Small intestine (tissue), 7 donors: ENCODE results near the gene ANKRD29. TPM values are rescaled to one million over a fixed set of nuclear protein-coding genes. Genes with fewer than 3 reads are reported as not detected.
A peak's percentile ranks its signal among the peaks of the same experiment; 100 is the strongest.

Experiments
- DNase-seq, 2 donors: peaks; one replicate each; pipeline versions ENCODE4 v3.0.0 to v3.0.0-alpha.2; 2013
- FAIRE-seq: peaks from 2 replicates; lab custom pipeline; 2012; peaks lifted over from hg19 to GRCh38; lab: Jason Lieb, UNC
- H3K27ac ChIP-seq, 3 donors: one replicate each; pipeline ENCODE4 v1.5.1; 2013; ENCODE audit warnings: low read length in 2 of 3, mild to moderate bottlenecking in 2 of 3, control low read depth in 1 of 3, inconsistent platforms in 1 of 3, low read depth in 1 of 3, moderate library complexity in 1 of 3
- H3K27me3 ChIP-seq, 3 donors: one replicate each; pipeline ENCODE4 v1.6.1; 2013; ENCODE audit warnings: low read length in 3 of 3, inconsistent platforms in 1 of 3; ENCODE audit not compliant: control insufficient read depth in 3 of 3, insufficient read depth in 3 of 3
- H3K36me3 ChIP-seq, 3 donors: one replicate each; pipeline ENCODE4 v1.6.1; 2013; ENCODE audit warnings: low read length in 3 of 3, inconsistent platforms in 1 of 3, low read depth in 1 of 3, mild to moderate bottlenecking in 1 of 3, moderate library complexity in 1 of 3; ENCODE audit not compliant: control insufficient read depth in 3 of 3, insufficient read depth in 2 of 3
- H3K4me1 ChIP-seq, 3 donors: one replicate each; pipeline ENCODE4 v1.6.1; 2013; ENCODE audit warnings: low read length in 2 of 3, inconsistent platforms in 1 of 3, low read depth in 1 of 3, mild to moderate bottlenecking in 1 of 3, moderate library complexity in 1 of 3; ENCODE audit not compliant: control insufficient read depth in 3 of 3, insufficient read depth in 2 of 3
- H3K4me3 ChIP-seq, 3 donors: one replicate each; pipeline ENCODE4 v1.5.1; 2013; ENCODE audit warnings: low read length in 3 of 3, control low read depth in 1 of 3, inconsistent platforms in 1 of 3, low read depth in 1 of 3, mild to moderate bottlenecking in 1 of 3, moderate library complexity in 1 of 3
- H3K9me3 ChIP-seq, 2 donors: one replicate each; pipeline ENCODE4 v1.6.1; 2013; ENCODE audit warnings: low read depth in 1 of 2, low read length in 1 of 2; ENCODE audit not compliant: control insufficient read depth in 2 of 2, insufficient read depth in 1 of 2
- WGBS, 3 donors: extraction: QIAGEN DNeasy Blood & Tissue Kit; methylation state at CpG; one replicate each; pipeline ENCODE4 v1.1.7; 2013; 5-methylcytosine and 5-hydroxymethylcytosine counted together
- polyA plus RNA-seq, 4 donors: library from polyadenylated mRNA; stranded (reverse) in 3 of 4; unstranded in 1 of 4; fragments of 200-250 nt in 3 of 4; fragments of 120-200 nt in 1 of 4; gene quantifications; one replicate each; pipeline versions ENCODE4 v1.2.1 to v1.2.3, GENCODE V29; 2013
- donor health status: healthy with polysubstance abuse.
- donor health status: control.
- donor health status: control.
- donor health status: Bipolar disorder and iron deficiency.
- donor health status: healthy.

ANKRD29 gene
- polyA plus RNA-seq, 4 donors, result 1.8 to 5.1 (median 3.2) TPM

- FAIRE-seq, result no peak
These were observed 2.0 kb upstream of the ANKRD29 start for GRCh38 chr18:23664674-23665073.

GRCh38 chr18:23661735-23662308 lies 889 bp downstream of the ANKRD29 start:
- H3K4me3 ChIP-seq, result peak overlapping the region in 2 of 3 donors; percentile 11 to 66
- H3K27me3 ChIP-seq, result peaks cover 0 to 35% (median 3%) of the 10 kb centered on the region in 3 donors
- no peaks in the 10 kb centered on the region for H3K36me3 ChIP-seq
- peaks cover 0 to 5% (median 0%) of the 10 kb centered on the region in 3 donors for H3K4me1 ChIP-seq
- 41 to 47% (median 44%) methylated on average over 9 of the region's 9 CpGs for WGBS, 3 donors
- DNase-seq, result no peak
- peaks cover 0 to 5% of the 10 kb centered on the region in 2 donors for H3K9me3 ChIP-seq
- no peak for FAIRE-seq
- no peak overlapping the region for H3K27ac ChIP-seq

More at GRCh38 chr18:23664674-23665073, 2.0 kb upstream of the ANKRD29 start:
- Histone ChIP-seq H3K4me3 (no peak overlapping the region), H3K27me3 (peaks cover 0 to 37% (median 3%) of the 10 kb centered on the region in 3 donors), H3K9me3 (peaks cover 0 to 5% of the 10 kb centered on the region in 2 donors), H3K27ac (no peak overlapping the region), H3K4me1 (peaks cover 0 to 5% (median 0%) of the 10 kb centered on the region in 3 donors), H3K36me3 (no peaks in the 10 kb centered on the region)
- DNase-seq, result no peak
- 50 to 57% (median 52%) methylated on average over 6 of the region's 6 CpGs for WGBS, 3 donors

GRCh38 chr18:23658285-23658684 lies 4.4 kb downstream of the ANKRD29 start:
- Histone ChIP-seq H3K36me3 (no peaks in the 10 kb centered on the region), H3K27me3 (peaks cover 0 to 27% (median 3%) of the 10 kb centered on the region in 3 donors), H3K4me1 (peaks cover 0 to 5% (median 0%) of the 10 kb centered on the region in 3 donors), H3K4me3 (no peak overlapping the region), H3K9me3 (peaks cover 0 to 5% of the 10 kb centered on the region in 2 donors), H3K27ac (no peak overlapping the region)
- DNase-seq, result no peak
- WGBS, 3 donors, result 88 to 92% (median 90%) methylated on average over 5 of the region's 5 CpGs
- FAIRE-seq, result no peak

GRCh38 chr18:23652232-23652631 lies 10.5 kb downstream of the ANKRD29 start:
- Histone ChIP-seq H3K27me3 (peaks cover 0 to 4% (median 0%) of the 10 kb centered on the region in 3 donors), H3K36me3 (no peaks in the 10 kb centered on the region), H3K4me3 (no peak overlapping the region), H3K9me3 (no peaks in the 10 kb centered on the region), H3K27ac (no peak overlapping the region), H3K4me1 (peaks cover 0 to 19% (median 0%) of the 10 kb centered on the region in 3 donors)
- DNase-seq (no peak), FAIRE-seq (no peak)
- 69 to 76% (median 75%) methylated on average over 6 of the region's 6 CpGs for WGBS, 3 donors

- Histone ChIP-seq H3K9me3 (no peaks in the 10 kb centered on the region), H3K36me3 (no peaks in the 10 kb centered on the region), H3K4me3 (no peak overlapping the region), H3K4me1 (peaks cover 0 to 19% (median 0%) of the 10 kb centered on the region in 3 donors), H3K27ac (peak overlapping the region in 1 of 3 donors; percentile 8), H3K27me3 (peaks cover 0 to 4% (median 0%) of the 10 kb centered on the region in 3 donors)
- DNase-seq (peak in 1 of 2 donors; percentile 54), FAIRE-seq (no peak)
- WGBS, 3 donors, result 77 to 82% (median 78%) methylated on average over 6 of the region's 6 CpGs
These were observed 11.5 kb downstream of the ANKRD29 start for GRCh38 chr18:23650968-23651927.

GRCh38 chr18:23648940-23649607 lies 13.6 kb downstream of the ANKRD29 start:
- no peak overlapping the region for H3K4me3 ChIP-seq
- FAIRE-seq, result no peak

GRCh38 chr18:23648456-23648855 lies 14.3 kb downstream of the ANKRD29 start:
- Histone ChIP-seq H3K4me1 (peaks cover 0 to 19% (median 0%) of the 10 kb centered on the region in 3 donors), H3K9me3 (no peaks in the 10 kb centered on the region), H3K4me3 (no peak overlapping the region), H3K36me3 (no peaks in the 10 kb centered on the region), H3K27ac (no peak overlapping the region), H3K27me3 (peaks cover 0 to 4% (median 0%) of the 10 kb centered on the region in 3 donors)
- no peak for FAIRE-seq
- WGBS, 3 donors, result 79 to 94% (median 84%) methylated on average over 3 of the region's 3 CpGs
- DNase-seq, result no peak

More at GRCh38 chr18:23648940-23649607, 13.6 kb downstream of the ANKRD29 start:
- H3K36me3 ChIP-seq, result no peaks in the 10 kb centered on the region
- 72 to 88% (median 86%) methylated on average over 8 of the region's 8 CpGs for WGBS, 3 donors
- no peak overlapping the region for H3K27ac ChIP-seq
- no peak for DNase-seq
- peaks cover 0 to 4% (median 0%) of the 10 kb centered on the region in 3 donors for H3K27me3 ChIP-seq
- peaks cover 0 to 19% (median 0%) of the 10 kb centered on the region in 3 donors for H3K4me1 ChIP-seq
- no peaks in the 10 kb centered on the region for H3K9me3 ChIP-seq

- no peak for FAIRE-seq
- Histone ChIP-seq H3K36me3 (no peaks in the 10 kb centered on the region), H3K4me3 (no peak overlapping the region), H3K27ac (no peak overlapping the region), H3K4me1 (peaks cover 0 to 12% (median 0%) of the 10 kb centered on the region in 3 donors), H3K27me3 (peaks cover 0 to 4% (median 0%) of the 10 kb centered on the region in 3 donors), H3K9me3 (peaks cover 0 to 11% of the 10 kb centered on the region in 2 donors)
- 83 to 88% (median 85%) methylated on average over 2 of the region's 2 CpGs for WGBS, 3 donors
- DNase-seq, result no peak
These were observed 16.4 kb downstream of the ANKRD29 start for GRCh38 chr18:23646282-23646681.
